ENCODE results near the gene EPC1.
"Not testable (repeated sequence)": the region's sequence is repeated elsewhere in the genome, so short reads cannot be mapped to it uniquely, and the experiment has no call there.

Gene EPC1

DNA sequence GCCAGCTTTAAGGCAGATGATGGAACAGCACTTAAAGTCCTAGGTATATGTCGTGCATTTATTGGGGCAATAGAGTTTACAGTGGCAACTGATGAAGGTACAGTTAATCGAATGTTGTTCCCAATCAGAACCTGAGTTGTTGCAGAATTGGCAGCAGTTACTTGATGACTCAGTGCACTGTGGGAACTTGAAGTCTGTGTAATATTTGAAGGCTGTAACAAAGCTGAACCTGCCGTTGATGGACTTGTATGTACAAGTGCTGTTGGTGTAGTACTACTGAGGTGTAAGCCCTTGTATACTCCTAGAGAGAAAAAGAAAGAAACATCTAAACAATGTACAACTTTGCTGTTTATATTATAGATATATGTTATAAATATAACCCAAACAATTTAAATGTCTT is 75.3 kb downstream of the EPC1 start:
- no peak for DNase-seq

DNA sequence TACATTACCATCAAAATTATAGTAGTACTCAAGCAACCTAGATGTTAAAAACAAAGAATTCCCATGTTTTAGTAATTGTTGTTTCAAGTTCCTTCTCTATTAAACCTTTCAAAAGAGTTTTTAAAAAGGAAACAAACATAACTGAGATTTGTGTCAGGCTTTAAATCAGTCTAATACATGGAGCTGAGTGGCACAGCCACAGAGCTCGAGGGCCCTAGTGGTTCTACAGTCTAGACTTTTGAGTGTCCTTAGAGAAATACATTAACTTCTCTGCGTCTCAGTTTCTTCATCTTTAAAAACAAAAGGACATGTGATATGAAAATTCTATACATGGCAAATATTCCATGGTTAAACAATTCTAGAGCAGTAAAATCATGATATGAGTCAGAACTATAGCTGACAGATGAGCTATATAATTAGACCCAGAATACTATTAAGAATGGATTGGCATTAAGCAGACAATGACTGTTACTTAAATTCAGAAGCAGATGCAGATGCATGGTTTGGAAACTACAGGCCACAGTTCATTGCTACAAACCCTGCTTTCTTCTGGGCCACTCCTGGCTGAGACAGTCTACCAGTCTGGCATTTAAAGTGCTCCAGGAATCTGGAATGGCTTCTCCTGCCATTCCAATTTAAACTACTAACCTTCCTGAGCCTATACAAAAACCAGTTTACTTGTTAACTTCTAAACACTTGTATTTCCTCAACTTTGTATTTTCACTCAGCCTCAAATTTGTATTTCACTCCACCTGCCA is 77.4 kb downstream of the EPC1 start:
- DNase-seq = no peak

DNA sequence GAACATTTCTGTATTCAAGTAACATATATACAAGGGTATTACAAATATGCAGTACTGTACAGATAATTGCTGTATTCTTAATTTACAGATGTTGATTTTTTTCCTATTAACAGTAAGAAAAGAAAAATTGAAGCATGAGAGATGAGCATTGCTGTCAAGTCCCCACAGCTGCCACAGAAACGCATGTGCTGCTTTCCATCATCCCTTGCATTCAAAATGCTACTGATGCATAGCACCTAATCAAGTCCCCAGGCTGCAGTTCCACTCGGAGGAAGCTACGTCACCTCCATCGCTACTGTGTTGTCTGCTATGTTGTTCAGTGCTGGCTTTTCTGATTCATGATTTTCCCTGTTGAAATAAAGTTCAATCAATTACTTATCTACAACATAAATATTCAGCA is 78.2 kb downstream of the EPC1 start:
- DNase-seq = no peak

DNA sequence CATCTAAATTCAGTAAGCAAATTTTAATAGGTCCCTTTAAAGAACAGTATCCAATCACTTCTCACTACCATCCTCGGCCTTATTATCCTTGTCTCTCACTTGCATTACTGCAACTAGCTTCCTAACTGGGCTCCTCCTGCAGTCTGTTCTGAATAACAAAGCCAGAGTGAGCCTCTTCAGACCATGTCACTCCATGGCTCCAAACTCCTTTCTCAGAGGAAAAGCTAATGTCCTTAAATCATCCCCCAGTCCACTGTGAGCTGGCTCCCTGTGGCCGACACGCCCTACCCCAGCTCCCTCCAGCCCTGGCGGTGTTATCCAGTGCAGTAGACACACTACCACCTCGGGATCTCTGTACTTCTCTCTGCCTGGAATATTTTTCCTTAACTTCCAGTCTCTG is 80.0 kb downstream of the EPC1 start:
- DNase-seq = no peak

DNA sequence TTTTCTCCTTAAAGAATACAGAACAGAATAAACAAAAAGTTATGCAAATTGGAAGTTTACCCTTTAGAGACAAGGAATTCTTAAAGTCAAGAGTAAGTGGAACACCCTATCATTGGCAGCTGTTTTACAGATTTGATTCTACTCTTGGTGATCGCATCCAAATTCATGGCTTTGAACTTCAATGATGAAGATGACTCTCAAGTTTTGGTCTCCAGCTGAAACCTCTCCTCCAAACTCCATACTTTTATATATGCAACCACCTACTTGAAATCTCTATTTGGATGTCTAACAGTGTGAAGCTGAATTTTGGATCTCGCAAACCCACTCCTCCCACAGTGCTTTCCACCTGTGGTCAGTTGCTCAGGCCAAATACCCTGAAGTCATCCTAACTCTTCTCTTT is 80.4 kb downstream of the EPC1 start:
- DNase-seq = no peak

DNA sequence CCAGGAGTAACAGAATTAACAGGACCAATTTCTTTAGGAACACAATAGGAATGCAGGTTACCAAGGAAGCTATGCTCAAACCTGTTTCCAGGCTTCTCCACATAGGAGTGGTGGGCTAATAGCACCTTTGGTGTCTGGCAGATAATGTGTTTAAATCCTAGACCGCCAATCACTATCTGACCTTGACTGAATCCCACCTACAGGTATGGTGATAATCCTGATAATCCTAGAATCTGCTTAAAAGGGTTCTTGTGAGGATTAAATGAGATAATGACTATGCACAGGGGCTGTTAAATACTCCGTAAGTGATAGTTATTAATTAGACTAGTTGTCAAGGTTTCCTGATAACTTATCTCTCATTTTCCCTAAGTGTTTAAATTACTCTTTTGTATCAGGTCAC is 81.2 kb downstream of the EPC1 start:
- DNase-seq = no peak

DNA sequence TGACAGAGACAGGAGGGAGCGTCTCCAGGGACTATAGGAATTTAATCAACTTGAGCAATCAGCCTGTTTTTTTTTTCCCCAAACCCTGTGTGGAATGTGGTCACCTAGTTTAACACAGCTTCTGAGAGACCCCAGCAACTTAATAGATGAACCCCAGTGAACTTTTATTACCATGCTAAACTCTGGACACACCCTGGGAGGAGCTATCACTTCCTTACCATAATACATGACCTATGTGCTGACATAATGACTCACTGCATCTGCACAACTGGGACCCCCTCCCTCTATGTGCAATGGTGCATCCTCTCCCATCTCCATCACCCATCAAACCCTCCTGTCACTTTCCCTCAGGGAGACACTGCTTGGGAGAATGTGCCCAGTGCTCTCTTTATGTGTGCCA is 83.7 kb downstream of the EPC1 start:
- DNase-seq = no peak

DNA sequence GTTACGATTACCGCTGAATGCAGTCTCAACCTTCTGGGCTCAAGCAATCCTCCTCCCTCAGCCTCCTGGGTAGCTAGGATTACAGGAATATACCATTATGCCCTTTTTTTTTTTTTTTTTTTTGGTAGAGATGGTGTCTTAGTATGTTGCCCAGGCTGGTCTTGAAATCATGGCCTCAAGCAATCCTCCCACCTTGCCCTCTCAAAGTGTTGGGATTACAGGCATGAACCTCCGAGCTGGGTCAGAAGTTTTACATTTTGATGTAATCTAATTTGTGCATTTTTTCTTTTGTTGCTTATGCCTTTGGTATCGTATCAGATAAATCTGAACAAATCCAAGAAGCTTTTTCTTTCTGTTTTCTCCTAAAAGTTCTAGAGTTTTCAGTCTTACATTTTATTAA is 87.4 kb downstream of the EPC1 start:
- DNase-seq = no peak

DNA sequence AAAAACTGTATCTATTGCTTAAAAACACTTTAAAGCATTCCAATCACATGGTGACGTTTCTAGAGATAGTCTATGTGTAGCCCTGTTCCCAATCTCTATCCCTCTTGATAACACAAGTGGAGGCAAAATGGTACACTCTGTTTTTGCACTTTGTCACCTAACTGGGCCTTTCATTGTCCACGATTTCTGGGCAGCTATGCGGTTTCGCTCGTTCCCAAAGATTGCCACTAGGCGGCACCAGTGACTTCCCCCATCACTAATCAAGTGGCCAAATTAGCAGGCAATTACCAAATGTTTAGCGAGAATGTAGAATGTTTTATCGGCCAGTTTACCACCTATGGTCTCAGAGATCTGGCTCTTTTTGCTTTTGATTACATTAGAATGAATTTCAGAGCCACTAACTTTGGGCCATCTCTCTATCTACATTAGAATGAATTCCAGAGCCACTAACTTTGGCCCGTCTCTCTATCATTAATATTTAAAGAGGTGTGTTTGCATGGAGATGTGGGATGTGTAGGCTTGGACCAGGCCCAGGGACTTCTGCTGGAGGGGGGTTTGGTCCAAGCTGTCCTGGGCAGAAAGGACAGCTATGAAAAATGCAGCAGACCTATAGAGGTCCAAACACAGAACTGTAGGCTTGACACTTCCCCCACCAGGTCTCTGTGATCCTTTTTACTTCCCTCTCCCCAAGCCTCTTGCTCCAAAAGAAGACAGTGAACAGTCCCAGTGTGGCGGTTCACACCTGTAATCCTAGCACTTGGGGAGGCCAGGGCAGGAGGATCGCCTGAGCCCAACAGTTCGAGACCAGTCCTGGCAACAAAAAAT is 90.1 kb downstream of the EPC1 start:
- DNase-seq = peak; percentile 63 to 68

DNA sequence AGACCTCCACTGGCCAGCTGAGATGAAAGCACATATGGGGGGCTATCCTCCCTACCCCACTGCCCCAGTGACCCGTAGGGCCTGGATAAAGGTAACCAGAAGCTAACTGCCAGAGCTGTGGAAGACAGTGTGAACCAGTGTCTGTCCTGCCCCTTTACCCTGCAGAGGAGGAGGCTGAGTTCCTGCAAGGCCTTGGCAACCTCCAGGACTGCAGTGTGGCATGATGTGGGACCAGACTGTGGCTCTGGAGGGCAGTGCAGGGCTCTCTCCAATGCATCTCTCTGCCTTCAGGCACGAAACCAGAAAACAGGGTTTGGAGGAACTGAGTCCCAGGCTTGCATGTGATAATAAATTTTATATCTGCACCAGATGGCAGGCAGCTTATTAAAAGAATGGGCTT is 93.1 kb downstream of the EPC1 start:
- DNase-seq = no peak

DNA sequence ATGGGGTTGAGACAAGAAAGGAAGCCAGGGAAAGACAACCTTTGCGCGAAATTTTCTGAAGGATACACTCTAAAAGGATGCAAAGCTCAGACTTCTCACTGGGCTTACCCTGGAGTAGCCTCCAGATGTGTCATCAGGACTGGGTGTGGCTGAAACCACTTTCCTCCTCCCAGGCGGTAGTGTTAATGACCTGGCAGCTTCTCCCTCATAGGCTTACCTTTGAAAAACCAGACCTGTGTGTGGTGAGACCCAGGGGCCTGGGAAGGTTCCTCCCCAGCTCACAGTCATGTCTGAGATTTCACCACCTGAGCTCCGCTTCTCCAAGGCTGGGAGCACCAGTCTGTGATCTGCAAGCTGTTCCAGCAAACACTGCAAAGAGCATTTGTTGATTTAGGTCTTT is 93.7 kb downstream of the EPC1 start:
- no peak for DNase-seq

DNA sequence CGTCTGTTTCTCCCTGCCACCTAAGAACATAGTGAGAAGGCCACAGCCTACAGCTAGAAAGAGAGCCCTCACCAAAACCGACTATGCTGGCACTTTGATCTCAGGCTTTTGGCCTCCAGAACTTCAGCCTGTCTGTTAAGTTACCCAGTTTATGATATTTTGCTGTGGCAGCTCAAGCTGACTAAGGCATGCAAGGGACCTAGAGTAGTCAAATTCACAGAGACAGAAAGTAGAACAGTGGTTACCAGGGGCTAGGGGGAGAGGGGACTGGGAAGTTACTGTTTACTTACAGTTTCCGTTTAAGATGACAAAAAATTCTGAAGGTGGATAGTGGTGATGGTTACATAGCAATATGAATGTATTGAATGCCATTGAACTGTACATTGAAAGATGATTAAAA is 96.5 kb downstream of the EPC1 start:
- not testable (repeated sequence) for DNase-seq

DNA sequence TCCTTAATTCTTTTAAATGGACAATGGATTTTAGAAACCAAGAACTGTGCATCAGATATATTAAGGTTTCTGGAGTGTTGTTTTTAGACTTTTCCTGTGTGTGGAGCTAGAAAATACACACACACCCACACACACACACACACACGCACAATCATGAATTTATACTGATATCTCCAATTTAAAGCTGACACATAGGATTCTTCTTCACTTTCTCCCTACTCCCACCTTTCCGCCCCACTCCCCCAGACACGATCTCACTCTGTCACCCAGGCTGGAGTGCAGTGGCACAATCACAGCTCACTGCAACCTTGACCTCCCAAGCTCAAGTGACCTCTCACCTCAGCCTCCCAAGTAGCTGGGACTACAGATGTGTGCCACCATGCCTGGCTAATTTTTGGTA is 100.3 kb downstream of the EPC1 start:
- no peak for DNase-seq

DNA sequence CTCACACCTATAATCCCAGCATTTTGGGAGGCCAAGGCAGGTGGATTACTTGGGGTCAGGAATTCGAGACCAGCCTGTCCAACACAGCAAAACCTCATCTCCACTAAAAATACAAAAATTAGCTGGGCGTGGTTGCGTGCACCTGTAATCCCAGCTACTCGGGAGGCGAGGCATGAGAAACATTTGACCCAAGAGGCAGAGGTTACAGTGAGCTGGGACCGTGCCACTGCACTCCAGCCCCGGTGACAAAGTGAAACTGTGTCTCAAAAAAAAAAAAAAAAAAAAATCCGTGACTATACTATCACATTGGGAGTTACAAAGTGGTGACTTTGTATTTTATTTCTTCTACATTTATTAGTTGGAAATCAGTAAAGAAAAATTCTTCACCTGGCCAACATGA is 101.2 kb downstream of the EPC1 start:
- DNase-seq = no peak

DNA sequence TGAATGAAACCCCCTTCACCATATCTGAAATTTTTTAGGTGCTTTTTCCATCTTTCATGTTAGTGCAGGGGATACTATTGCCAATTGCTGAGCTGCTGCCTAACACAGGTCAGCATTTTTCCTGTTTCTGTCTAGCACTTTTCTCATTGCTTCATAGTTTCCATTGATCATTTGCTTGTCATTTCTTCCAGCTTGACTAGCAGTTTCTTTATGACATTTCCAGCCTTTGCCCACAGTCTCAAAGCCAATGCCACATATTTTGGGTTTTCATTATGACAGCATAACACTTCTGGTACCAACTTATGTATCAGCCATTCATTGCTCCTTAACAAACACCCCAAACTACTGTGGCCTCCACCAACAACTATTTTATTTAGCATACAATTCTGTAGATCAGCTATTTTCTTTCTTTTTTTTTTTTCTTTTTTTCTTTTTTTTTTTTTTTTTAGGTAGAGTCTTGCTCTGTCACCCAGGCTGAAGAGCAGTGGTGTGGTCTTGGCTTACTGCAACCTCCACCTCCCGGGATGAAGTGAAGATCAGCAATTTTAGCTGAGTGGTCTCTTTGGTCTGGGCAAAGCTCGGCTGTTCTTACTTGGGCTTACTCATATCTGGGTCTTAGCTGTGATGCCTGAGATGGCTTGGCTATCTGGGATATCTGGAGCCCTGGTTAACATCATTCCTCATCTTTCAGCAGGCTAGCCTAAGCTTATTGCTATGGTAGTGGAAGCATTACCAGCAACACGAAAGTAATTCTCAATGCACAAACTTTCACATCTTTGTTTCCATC is 102.3 kb downstream of the EPC1 start:
- no peak for DNase-seq

DNA sequence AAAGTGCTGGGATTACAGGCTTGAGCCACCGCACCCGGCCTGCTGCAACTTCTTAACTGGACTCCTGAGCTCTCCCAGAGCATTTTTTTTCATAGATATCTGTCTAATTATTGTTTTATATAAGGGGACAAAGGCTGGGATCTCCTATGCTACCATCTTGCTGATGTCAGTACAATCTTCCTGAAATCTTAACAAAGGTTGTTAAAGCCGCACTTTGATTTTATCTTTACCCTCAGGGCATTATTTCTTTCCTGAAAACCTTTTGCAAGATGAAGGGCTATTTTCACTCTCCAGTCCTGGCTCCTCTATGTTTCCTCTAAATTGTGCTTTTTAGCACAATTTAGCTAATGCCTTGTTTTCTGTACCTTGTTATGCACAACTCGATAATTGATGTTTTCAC is 102.9 kb downstream of the EPC1 start:
- DNase-seq = no peak

DNA sequence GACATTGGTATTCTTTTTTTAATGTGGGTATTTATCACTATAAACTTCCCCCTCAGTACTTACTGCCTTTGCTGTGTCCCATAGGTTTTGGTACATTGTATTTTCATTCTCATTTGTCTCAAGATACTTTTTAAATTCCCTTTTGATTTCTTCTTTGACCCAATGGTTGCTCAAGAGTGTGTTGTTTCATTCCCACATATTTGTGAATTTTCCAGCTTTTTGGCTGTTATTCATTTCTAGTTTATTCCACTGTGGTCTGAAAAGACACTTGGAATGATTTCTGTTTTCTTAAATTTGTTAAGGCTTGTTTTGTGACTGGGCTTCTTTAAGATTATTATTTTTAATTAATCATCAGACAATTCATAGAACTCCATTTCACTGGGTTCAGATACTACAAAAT is 105.0 kb downstream of the EPC1 start:
- no peak for DNase-seq

DNA sequence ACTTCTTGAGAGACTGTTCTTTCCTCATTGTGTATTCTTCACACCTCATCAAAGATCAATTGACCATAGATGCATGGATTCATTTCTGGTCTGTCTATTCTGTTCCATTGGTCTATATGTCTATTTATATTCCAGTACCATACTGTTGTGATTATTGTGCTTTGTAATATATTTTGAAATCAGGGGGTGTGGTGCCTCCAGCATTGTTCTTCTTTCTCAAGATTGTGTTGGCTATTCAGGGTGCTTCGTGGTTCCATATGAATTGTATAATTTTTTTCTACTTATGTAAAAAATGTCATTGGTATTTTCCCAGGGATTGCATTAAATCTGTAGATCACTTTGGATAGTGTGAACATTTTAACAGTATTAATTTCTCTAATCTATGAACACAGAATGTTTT is 106.5 kb downstream of the EPC1 start:
- no peak for DNase-seq

DNA sequence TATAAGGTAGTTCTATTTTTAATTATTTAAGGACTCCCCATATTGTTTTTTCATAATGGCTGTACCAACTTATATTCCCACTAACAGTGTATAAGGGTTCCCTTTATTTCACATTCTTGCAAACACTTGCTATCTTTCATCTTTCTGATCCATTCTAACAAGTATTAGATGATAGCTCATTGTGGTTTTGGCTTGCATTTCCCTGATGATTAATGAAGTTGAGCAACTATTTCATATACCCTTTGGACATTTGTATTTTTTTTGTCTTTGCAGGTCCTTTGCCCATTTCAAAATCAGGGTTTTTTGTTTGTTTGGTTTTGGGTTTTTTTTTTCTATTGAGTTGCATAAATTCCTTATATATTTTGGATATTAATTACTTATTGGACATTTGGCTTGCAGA is 107.2 kb downstream of the EPC1 start:
- DNase-seq = no peak

DNA sequence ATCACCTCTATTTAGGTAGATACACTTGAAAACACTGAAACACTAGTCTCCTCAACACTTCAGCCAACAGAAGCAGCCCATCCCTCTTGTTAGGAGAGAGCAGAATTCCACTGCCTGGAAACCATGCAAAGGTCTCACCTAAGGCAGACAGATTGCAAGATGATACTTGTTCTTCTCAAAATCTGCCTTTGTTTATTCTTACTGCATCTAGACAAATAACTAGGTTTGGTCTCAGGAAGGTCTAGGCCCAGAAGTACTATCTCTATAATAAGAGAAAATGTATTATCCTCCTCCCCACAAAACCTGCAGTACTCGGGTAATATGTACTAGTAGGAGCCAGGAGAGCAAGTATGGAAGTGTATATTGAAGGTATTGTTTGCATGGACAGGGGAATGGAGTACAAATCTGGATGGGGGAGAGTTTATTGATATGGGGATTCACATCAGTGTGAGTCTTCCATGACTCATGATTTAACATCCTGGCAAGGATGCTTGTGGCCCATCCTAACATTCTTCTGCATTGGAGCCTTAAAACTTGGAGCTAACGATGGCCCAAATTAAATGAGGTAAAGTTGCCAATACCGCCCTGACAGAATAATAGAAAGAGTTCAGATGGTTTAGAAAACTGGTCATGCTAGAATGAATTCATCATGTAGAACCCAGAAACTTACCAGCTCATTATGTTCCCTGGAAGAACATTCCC is 109.2 kb downstream of the EPC1 start:
- DNase-seq = no peak

DNA sequence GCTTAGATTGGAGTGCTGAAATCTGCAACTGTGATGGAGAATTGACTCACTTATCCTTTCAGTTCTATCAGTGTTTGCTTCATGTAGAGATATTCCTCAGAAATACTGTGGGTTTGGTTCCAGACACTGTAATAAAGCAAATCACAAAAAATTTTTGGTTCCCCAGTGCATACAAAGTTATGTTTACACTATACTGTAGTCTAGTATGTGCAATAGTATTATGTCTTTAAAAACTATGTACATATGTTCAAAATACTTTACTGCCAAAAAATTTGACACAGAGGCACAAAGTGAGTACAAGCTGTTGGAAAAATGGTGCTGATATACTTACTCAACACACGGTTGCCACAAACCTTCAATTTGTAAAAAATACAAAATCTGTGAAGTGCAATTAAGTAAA is 112.5 kb downstream of the EPC1 start:
- no peak for DNase-seq

DNA sequence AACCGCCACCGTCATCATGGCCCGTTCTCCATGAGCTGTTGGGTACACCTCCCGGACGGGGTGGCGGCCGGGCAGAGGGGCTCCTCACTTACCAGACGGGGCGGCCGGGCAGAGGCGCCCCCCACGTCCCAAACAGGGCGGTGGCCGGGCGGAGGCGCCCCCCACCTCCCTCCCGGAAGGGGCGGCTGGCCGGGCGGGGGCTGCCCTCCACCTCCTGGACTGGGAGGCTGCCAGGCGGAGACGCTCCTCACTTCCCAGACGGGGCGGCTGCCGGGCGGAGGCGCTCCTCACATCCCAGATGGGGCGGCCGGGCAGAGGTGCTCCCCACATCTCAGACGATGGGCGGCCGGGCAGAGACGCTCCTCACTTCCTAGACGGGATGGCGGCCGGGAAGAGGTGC is 113.6 kb downstream of the EPC1 start:
- DNase-seq = not testable (repeated sequence)

DNA sequence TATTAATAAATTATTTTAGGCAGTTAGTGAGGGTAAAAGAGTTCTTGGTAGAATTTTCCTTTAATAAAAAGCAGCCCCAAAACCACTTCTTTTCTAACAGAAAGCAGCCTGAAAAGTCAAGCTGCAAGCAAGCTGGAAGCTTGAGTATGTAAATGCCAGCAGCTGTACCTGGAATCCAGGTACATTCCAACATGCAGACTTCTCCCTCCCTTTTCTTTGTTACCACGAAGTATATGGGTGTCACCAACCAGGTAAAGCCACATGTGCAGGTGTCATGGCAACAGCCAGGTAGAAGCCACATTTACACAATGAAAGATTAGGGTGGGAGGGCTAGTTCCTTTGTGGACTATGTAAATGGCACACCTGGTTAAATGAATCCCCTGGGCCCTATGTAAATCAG is 114.6 kb downstream of the EPC1 start:
- DNase-seq = no peak

All from stimulated activated CD4-positive, alpha-beta T cell treated with anti-CD3 and anti-CD28 coated beads, Interleukin-2, amount 100 ng/mL, for 48 hours (primary cell).